Activated CD4-positive, alpha-beta T cell treated with anti-CD3 and anti-CD28 coated beads for 24 hours (primary cell): ENCODE data around the gene HLX.

Experiments used
- DNase-seq, 2 donors: peaks; one replicate each; pipeline ENCODE4 v3.0.0-alpha.2; 2020; ENCODE audit warnings: low read depth in 2 of 2

Gene HLX

GRCh38 chr1:220882061-220882891 is 3.0 kb downstream of the HLX start:
- no peak for DNase-seq

- no peak for DNase-seq
Measured at GRCh38 chr1:220884109-220884980, 5.1 kb downstream of the HLX start.

GRCh38 chr1:220884981-220885918 is 6.0 kb downstream of the HLX start:
- DNase-seq, result no peak

- DNase-seq, result no peak
Measured at GRCh38 chr1:220885971-220886370, 6.7 kb downstream of the HLX start.

- DNase-seq, result no peak
Measured at GRCh38 chr1:220886470-220887201, 7.4 kb downstream of the HLX start.

GRCh38 chr1:220887202-220887519 is 7.9 kb downstream of the HLX start:
- DNase-seq, result no peak

GRCh38 chr1:220887520-220888416 is 8.5 kb downstream of the HLX start:
- no peak for DNase-seq

- DNase-seq, result no peak
Measured at GRCh38 chr1:220888417-220888986, 9.3 kb downstream of the HLX start.

GRCh38 chr1:220889333-220889732 is 10.1 kb downstream of the HLX start:
- no peak for DNase-seq

DNA sequence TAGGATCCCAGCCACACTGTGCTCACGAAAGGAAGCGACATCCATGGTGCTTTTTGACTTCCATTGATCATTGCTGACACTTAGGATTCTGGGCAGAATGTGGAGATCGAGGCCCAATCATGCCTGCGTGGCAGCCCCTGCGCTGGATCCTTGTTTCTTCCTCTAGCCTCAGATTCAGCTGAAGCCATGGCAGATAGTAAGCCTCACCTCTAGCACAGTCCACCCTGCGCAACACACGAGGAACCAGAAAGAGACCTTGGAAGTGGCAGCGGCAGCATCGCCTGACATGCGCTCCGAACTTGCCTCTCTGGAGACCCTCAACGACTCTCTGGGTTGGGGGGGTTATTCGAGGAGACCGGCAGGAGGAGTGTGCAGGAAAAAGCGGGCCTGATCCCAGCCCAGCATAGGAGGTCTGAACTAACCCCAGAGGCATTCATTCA is 10.6 kb downstream of the HLX start:
- no peak for DNase-seq

DNA sequence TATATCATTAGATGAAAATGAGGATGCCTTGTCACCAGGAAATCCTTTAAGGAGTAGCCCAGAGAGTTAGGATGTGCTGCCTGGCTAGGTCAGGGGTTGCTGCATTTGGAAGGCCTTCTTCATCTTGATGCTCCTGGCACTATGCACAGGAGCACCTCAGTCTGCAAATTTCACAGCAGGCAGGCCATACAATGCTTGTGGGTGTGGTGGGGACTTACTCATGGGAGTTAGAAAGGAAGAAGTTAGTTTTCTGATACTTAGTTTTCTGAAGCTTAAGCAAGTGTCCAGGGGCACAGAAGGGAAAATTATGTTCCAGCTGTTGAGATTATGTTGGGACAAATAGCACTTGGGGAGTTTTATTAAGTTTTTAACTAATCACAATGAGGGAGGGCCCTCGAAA is 11.4 kb downstream of the HLX start:
- no peak for DNase-seq

- DNase-seq, result no peak
Measured at GRCh38 chr1:220891224-220892085, 12.2 kb downstream of the HLX start.

DNA sequence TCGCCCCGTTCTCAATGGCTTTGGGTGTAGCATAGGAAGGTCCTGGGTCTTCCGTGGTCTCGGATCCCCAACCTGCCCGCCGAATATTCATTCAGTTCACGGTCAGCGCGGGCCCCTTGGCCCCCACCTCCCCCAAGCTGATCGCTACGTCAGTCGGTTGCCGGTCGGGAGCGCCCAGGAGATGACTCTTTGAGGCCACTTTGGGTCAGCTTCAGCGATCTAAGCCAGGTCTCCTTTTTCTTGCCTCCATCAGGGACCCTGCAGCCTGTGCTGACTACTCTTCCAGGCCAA is 12.8 kb downstream of the HLX start:
- no peak for DNase-seq

DNA sequence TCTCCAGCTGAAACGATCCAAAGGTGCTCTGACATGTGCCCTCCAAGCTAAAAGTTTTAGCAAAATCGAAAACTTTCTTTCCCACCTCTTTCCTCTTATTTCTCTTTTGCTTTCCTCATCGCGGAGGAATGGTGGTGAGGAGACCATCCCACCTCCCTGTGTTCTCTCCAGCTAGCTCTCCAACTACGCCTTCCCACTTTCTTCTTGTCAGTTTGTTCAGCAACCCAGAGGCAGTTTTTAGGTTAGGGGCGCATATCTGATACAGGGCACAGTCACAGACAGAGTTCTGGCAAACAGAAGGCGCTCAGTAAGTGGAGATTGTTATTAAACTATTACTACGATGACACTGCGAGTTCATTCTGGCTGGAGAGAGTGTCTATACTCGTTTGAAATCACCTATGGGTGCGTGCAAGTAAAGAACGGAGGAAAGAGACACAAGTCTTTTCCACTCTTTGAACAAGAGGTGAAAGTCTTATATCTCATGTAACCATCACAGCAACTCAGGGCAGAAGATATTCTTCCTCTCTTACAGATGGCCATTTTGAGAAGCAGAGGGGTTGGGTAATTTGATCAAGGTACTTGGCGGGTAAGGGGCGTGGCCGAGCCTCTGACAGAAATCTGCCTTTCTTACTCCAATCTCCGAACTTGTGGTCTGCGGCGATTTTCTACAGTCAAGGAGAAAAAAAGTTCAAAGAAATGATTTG is 13.9 kb downstream of the HLX start:
- DNase-seq, result no peak

DNA sequence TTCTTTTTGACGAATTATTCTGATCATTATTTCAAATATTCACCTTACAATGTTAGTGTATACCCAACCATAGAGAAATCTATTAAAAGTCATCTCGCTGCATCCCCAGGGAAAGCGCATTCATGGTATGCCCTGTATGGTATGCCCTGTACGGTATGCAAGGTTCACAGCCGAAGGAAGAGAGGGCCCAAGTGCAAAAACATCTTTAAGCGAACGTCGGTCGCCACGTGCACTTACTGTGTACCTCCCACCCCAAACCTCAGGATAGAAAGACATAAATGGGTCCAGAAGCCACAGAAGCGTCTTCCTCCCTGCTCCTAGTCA is 14.4 kb downstream of the HLX start:
- DNase-seq, result no peak

- DNase-seq, result no peak
Measured at GRCh38 chr1:220894025-220894923, 15.0 kb downstream of the HLX start.

DNA sequence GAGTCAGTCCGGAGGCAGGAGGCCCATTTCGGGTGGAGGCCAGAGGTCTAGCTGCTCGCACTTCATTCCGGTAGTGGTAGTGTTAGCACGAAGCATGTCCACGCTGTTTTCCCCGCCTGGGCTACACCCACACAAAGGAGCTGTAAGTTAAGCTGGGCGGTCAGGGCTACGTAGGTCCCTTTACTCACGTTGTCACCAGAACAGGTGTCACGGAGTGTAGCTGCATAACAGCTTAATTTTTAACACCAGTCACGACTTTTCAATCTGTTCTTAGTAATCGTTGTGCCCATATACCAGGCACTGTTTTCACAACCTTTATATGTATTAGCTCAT is 15.6 kb downstream of the HLX start:
- DNase-seq, result no peak
